IMR-90 (cell line): ENCODE data around the gene UBE2QL1. TPM values are rescaled to one million over a fixed set of nuclear protein-coding genes. Genes with fewer than 3 reads are reported as not detected.

Experiments
- ATAC-seq: fragments of 200-7000 bp; cut with Tn5 transposase; 2 replicates; pipeline ENCODE4 v1.9.1; 2020; ENCODE audit warnings: low read depth, mild to moderate bottlenecking, moderate library complexity
- BruUV-seq: library from RNA; stranded (reverse); fragments of 400-500 nt; replicated peaks from 2 replicates; lab custom pipeline; 2021; lab: Mats Ljungman, UMichigan
- CTCF ChIA-PET: fragments of 300-600 bp; formaldehyde crosslinking; extraction: SDS; loops from one replicate; lab custom pipeline; 2021; ENCODE audit warnings: antibody characterized with exemption; lab: Yijun Ruan, JAX
- POLR2A ChIA-PET: fragments of 300-600 bp; sonication (Branson Sonifier 250); formaldehyde crosslinking; loops from one replicate; lab custom pipeline; 2022; ENCODE audit warnings: antibody characterized with exemption; ENCODE audit not compliant: unreplicated experiment; lab: Charles Lee
- DNase-seq: peaks from one replicate; pipeline ENCODE4 v3.0.0; 2013
- H2AFZ ChIP-seq: replicated peaks from 2 replicates; pipeline ENCODE3; 2013; ENCODE audit warnings: low read length, mild to moderate bottlenecking; ENCODE audit not compliant: poor library complexity
- H2AK5ac ChIP-seq: 2 replicates; pipeline ENCODE4 v1.6.1; 2013; ENCODE audit warnings: low read depth, low read length, inconsistent platforms
- H2AK9ac ChIP-seq: replicated peaks from 2 replicates; pipeline ENCODE3; 2013; ENCODE audit warnings: mild to moderate bottlenecking, low read depth, low read length, moderate library complexity; ENCODE audit not compliant: poor library complexity
- H2BK120ac ChIP-seq: 2 replicates; pipeline ENCODE4 v1.6.1; 2013; ENCODE audit warnings: low read depth, low read length, inconsistent platforms
- H2BK15ac ChIP-seq: 3 replicates; pipeline ENCODE4 v1.6.1; 2013; ENCODE audit warnings: low read depth, low read length, inconsistent platforms
- H2BK20ac ChIP-seq: 2 replicates; pipeline ENCODE4 v1.6.1; 2013; ENCODE audit warnings: low read depth, mild to moderate bottlenecking, inconsistent platforms, low read length, moderate library complexity
- H2BK5ac ChIP-seq: 2 replicates; pipeline ENCODE4 v1.6.1; 2013; ENCODE audit warnings: mild to moderate bottlenecking, low read depth, low read length, inconsistent platforms; ENCODE audit not compliant: poor library complexity, severe bottlenecking
- H3K14ac ChIP-seq: replicated peaks from 2 replicates; pipeline ENCODE4 v1.6.1; 2013; ENCODE audit warnings: low read depth, low read length, inconsistent platforms
- H3K18ac ChIP-seq: 2 replicates; pipeline ENCODE4 v1.6.1; 2013; ENCODE audit warnings: low read depth, low read length, control low read depth
- H3K23ac ChIP-seq: 2 replicates; pipeline ENCODE4 v1.6.1; 2013; ENCODE audit warnings: low read depth, low read length, inconsistent platforms
- H3K27ac ChIP-seq: 2 replicates; pipeline ENCODE4 v1.5.1; 2013; ENCODE audit warnings: mild to moderate bottlenecking, control low read depth, low read length; ENCODE audit not compliant: insufficient read depth
- H3K27me3 ChIP-seq: 2 replicates; pipeline ENCODE4 v1.6.1; 2013; ENCODE audit warnings: low read length; ENCODE audit not compliant: control insufficient read depth, insufficient read depth
- H3K36me3 ChIP-seq: 2 replicates; pipeline ENCODE4 v1.6.1; 2013; ENCODE audit warnings: low read length, mixed read lengths; ENCODE audit not compliant: control insufficient read depth, insufficient read depth
- H3K4ac ChIP-seq: 2 replicates; pipeline ENCODE4 v1.6.1; 2013; ENCODE audit warnings: low read depth, low read length, inconsistent platforms
- H3K4me1 ChIP-seq: 2 replicates; pipeline ENCODE4 v1.6.1; 2013; ENCODE audit warnings: low read length, mixed read lengths; ENCODE audit not compliant: control insufficient read depth, insufficient read depth
- H3K4me2 ChIP-seq: 2 replicates; pipeline ENCODE4 v1.6.1; 2013; ENCODE audit warnings: low read depth, mild to moderate bottlenecking, control low read depth, low read length, moderate library complexity
- H3K4me3 ChIP-seq: 2 replicates; pipeline ENCODE4 v1.5.1; 2013; ENCODE audit warnings: low read depth, mild to moderate bottlenecking, control low read depth, low read length, moderate library complexity; ENCODE audit not compliant: insufficient read depth
- H3K56ac ChIP-seq: 2 replicates; pipeline ENCODE4 v1.6.1; 2013; ENCODE audit warnings: low read length, inconsistent platforms; ENCODE audit not compliant: insufficient read depth; ENCODE audit errors: extremely low read depth
- H3K79me1 ChIP-seq, 2 experiments: 2 replicates each; pipeline ENCODE4 v1.6.1; 2013; ENCODE audit warnings: low read length in 2 of 2, inconsistent platforms in 1 of 2, low read depth in 1 of 2
- H3K9ac ChIP-seq: 2 replicates; pipeline ENCODE4 v1.6.1; 2013; ENCODE audit warnings: low read depth, low read length, control low read depth
- H3K9me1 ChIP-seq: 2 replicates; pipeline ENCODE4 v1.6.1; 2013; ENCODE audit warnings: low read length, inconsistent platforms; ENCODE audit not compliant: insufficient read depth
- H3K9me3 ChIP-seq: 2 replicates; pipeline ENCODE4 v1.6.1; 2013; ENCODE audit warnings: low read length; ENCODE audit not compliant: control insufficient read depth, insufficient read depth
- H4K20me1 ChIP-seq: 2 replicates; pipeline ENCODE4 v1.6.1; 2013; ENCODE audit warnings: low read length, inconsistent platforms; ENCODE audit not compliant: insufficient read depth
- H4K5ac ChIP-seq: 2 replicates; pipeline ENCODE4 v1.6.1; 2013; ENCODE audit warnings: mild to moderate bottlenecking, low read depth, low read length, control low read depth
- H4K8ac ChIP-seq, 2 experiments: 2 replicates each; pipeline ENCODE4 v1.6.1; 2013; ENCODE audit warnings: low read depth in 2 of 2, low read length in 2 of 2, control low read depth in 1 of 2, inconsistent platforms in 1 of 2
- H4K91ac ChIP-seq: 2 replicates; pipeline ENCODE4 v1.6.1; 2013; ENCODE audit warnings: low read depth, low read length, inconsistent platforms; ENCODE audit not compliant: insufficient read depth
- MAZ ChIP-seq: IDR thresholded peaks from 2 replicates; pipeline ENCODE4 v1.6.1; 2012; ENCODE audit warnings: low read depth, mild to moderate bottlenecking, low read length, improper control_type of control experiment, moderate library complexity, borderline replicate concordance
- WGBS, 2 experiments: methylation state at CpG; one replicate each; pipeline versions ENCODE4 v1.1.5 to v1.1.7; 2013; ENCODE audit warnings: missing lambda C conversion rate in 2 of 2; ENCODE audit not compliant: insufficient read length in 1 of 2; ENCODE audit errors: extremely low coverage in 2 of 2; 5-methylcytosine and 5-hydroxymethylcytosine counted together
- dilution Hi-C: fragments of 300-500 bp; cut with HindIII; formaldehyde crosslinking; loops from one replicate; pipeline ENCODE4 v1.14.3; 2018; ENCODE audit warnings: low sequenced_read_pairs; ENCODE audit not compliant: unreplicated experiment
- in situ Hi-C: fragments of 300-500 bp; cut with MboI; formaldehyde crosslinking; loops from 3 replicates; pipeline ENCODE4 v1.14.3; 2019; ENCODE audit warnings: low sequenced_read_pairs, inconsistent platforms, mixed read lengths
- intact Hi-C: fragments of 100-400 bp; cut with micrococcal nuclease; formaldehyde crosslinking; loops from 2 replicates; pipeline ENCODE4 v1.10.0; 2022
- polyA plus RNA-seq, 3 experiments: library from polyadenylated mRNA; depleted of rRNA; stranded (reverse); fragments of >200 nt; gene quantifications; 2 replicates each; pipeline ENCODE4 v1.2.3, GENCODE V29; 2012; ENCODE audit warnings: low replicate concordance in 1 of 3
- total RNA-seq: library from RNA; depleted of rRNA; stranded (reverse); fragments of >200 nt; gene quantifications from 2 replicates; pipeline ENCODE4 v1.2.3, GENCODE V29; 2012

UBE2QL1 gene
- total and polyA plus RNA-seq, 2 of the 4 experiments (the other 2 are of a cell fraction), result not detected

DNA sequence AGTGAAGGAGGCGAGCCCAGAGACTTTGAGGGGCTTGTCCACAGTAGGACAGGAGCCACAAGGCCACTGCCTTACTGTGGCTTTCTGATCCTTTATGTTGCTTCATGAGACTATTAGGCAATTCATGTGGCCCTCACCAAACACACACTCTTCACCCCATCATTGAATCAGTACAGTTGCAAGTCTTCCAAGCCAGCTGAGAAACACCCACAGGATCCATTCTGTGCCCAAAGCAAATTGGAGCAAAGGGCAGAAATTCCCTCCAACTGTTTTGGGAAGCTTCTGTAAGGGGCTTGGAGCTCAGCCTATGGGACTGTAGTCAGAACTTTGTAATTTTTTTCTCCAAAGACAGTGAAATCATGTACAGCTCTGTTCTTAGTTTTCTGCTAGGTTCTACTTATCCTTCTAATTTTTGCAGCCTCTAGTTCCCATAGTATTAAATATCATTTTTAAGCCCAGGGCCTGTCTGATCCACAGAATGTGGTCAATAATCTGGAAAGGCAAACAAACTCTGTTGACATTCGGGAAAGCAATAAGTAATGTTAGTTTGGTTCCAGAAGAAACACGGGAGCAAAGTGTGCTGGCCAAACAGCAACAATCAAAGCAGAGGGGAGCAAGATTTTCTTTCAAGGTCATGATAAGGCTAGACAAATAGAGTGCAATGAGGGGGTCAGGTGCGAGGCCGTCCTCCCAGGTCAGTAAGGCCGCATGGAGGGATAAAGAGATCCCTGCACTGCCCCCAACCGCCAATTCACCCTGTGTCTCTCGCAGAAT, 47.0 kb downstream of the UBE2QL1 start:
- H3K4me1 ChIP-seq, result no peaks in the 10 kb centered on the region
- intact Hi-C loops (no loop called here), in situ Hi-C loops (no loop called here), dilution Hi-C loops (no loop called here)
- no peak overlapping the region for H3K14ac ChIP-seq
- no peak overlapping the region for H4K91ac ChIP-seq
- no peak overlapping the region for H4K8ac ChIP-seq
- no peak overlapping the region for H2AFZ ChIP-seq
- H2BK120ac ChIP-seq, result no peak overlapping the region
- no peak overlapping the region for H4K5ac ChIP-seq
- H3K23ac ChIP-seq, result no peak overlapping the region
- no peaks in the 10 kb centered on the region for H4K20me1 ChIP-seq
- BruUV-seq, result no TSS peak
- DNase-seq (no peak), ATAC-seq (no peak)
- no peak overlapping the region for H2AK5ac ChIP-seq
- H3K4ac ChIP-seq, result no peak overlapping the region
- no peak overlapping the region for H3K18ac ChIP-seq
- no peaks in the 10 kb centered on the region for H3K27me3 ChIP-seq
- no peak overlapping the region for H2BK15ac ChIP-seq
- no peak overlapping the region for H3K4me3 ChIP-seq
- no peak overlapping the region for H3K27ac ChIP-seq
- H3K4me2 ChIP-seq, result no peak overlapping the region
- no peaks in the 10 kb centered on the region for H3K79me1 ChIP-seq
- no peak overlapping the region for H2BK5ac ChIP-seq
- no peak overlapping the region for H2BK20ac ChIP-seq
- H3K9me3 ChIP-seq, result no peaks in the 10 kb centered on the region
- no peaks in the 10 kb centered on the region for H3K36me3 ChIP-seq
- no peak overlapping the region for H3K56ac ChIP-seq
- no peaks in the 10 kb centered on the region for H3K9me1 ChIP-seq
- no peak for TF ChIP-seq MAZ
- no peak overlapping the region for H3K9ac ChIP-seq
- WGBS, 2 experiments, result 0% methylated on average over 2 of the region's 8 CpGs; no CpG with 5 or more reads in 1 of the 2 experiments
- ChIA-PET CTCF (no interaction called here), POLR2A (no interaction called here)
- no peak overlapping the region for H2AK9ac ChIP-seq
